ENCODE data around the gene ZBTB2.

Gene ZBTB2

GRCh38 chr6:151341476-151342195, 49.7 kb downstream of the ZBTB2 start:
- H3K36me3 ChIP-seq (ENCODE audit: insufficient read depth, low read length), result no peaks in the 10 kb centered on the region
- H3K4me3 ChIP-seq (ENCODE audit: low read depth, low read length, poor library complexity, severe bottlenecking), result no peak overlapping the region
- no peaks in the 10 kb centered on the region for H3K9me3 ChIP-seq (ENCODE audit: low read length)
- H3K27me3 ChIP-seq (ENCODE audit: insufficient read depth, low read length), result no peaks in the 10 kb centered on the region
- no peaks in the 10 kb centered on the region for H3K4me1 ChIP-seq (ENCODE audit: insufficient read depth, low read length, severe bottlenecking)
- H3F3A ChIP-seq (ENCODE audit: insufficient read depth, low read length), result no peaks in the 10 kb centered on the region
- no peak overlapping the region for H3K27ac ChIP-seq (ENCODE audit: low read depth, low read length, poor library complexity, severe bottlenecking)
- H4K20me1 ChIP-seq (ENCODE audit: insufficient read depth, low read length), result no peaks in the 10 kb centered on the region
- H2AFZ ChIP-seq (ENCODE audit: low read length), result no peak overlapping the region
- no peaks in the 10 kb centered on the region for H3K9me2 ChIP-seq (ENCODE audit: low read depth, low read length)
- no peaks in the 10 kb centered on the region for H3K79me2 ChIP-seq (ENCODE audit: insufficient read depth, low read length)
- TF ChIP-seq EZH2 (IDR thresholded peaks at IDR 0.05; ENCODE audit: borderline replicate concordance, low read length) (no peak), CTCF (IDR thresholded peaks at IDR 0.05; ENCODE audit: low read length) (no peak)
- no peak overlapping the region for H3K9ac ChIP-seq (ENCODE audit: low read length)
- no peak overlapping the region for H3K4me2 ChIP-seq (ENCODE audit: low read length)

GRCh38 chr6:151340219-151340978, 51.0 kb downstream of the ZBTB2 start:
- no peaks in the 10 kb centered on the region for H3K36me3 ChIP-seq (ENCODE audit: insufficient read depth, low read length)
- no peak overlapping the region for H3K9ac ChIP-seq (ENCODE audit: low read length)
- no peaks in the 10 kb centered on the region for H3K79me2 ChIP-seq (ENCODE audit: insufficient read depth, low read length)
- no peaks in the 10 kb centered on the region for H3K27me3 ChIP-seq (ENCODE audit: insufficient read depth, low read length)
- H3K9me2 ChIP-seq (ENCODE audit: low read depth, low read length), result no peaks in the 10 kb centered on the region
- H2AFZ ChIP-seq (ENCODE audit: low read length), result no peak overlapping the region
- TF ChIP-seq EZH2 (IDR thresholded peaks at IDR 0.05; ENCODE audit: borderline replicate concordance, low read length), result no peak
- TF ChIP-seq CTCF (IDR thresholded peaks at IDR 0.05; ENCODE audit: low read length), result no peak
- H3K4me3 ChIP-seq (ENCODE audit: low read depth, low read length, poor library complexity, severe bottlenecking), result no peak overlapping the region
- no peak overlapping the region for H3K4me2 ChIP-seq (ENCODE audit: low read length)
- no peaks in the 10 kb centered on the region for H4K20me1 ChIP-seq (ENCODE audit: insufficient read depth, low read length)
- H3K9me3 ChIP-seq (ENCODE audit: low read length), result no peaks in the 10 kb centered on the region
- no peaks in the 10 kb centered on the region for H3K4me1 ChIP-seq (ENCODE audit: insufficient read depth, low read length, severe bottlenecking)
- no peak overlapping the region for H3K27ac ChIP-seq (ENCODE audit: low read depth, low read length, poor library complexity, severe bottlenecking)
- no peaks in the 10 kb centered on the region for H3F3A ChIP-seq (ENCODE audit: insufficient read depth, low read length)

GRCh38 chr6:151339369-151339768, 52.0 kb downstream of the ZBTB2 start:
- Histone ChIP-seq H3K79me2 (ENCODE audit: insufficient read depth, low read length) (no peaks in the 10 kb centered on the region), H3K27ac (ENCODE audit: low read depth, low read length, poor library complexity, severe bottlenecking) (no peak overlapping the region), H3K36me3 (ENCODE audit: insufficient read depth, low read length) (no peaks in the 10 kb centered on the region), H3K9me2 (ENCODE audit: low read depth, low read length) (no peaks in the 10 kb centered on the region), H3K4me1 (ENCODE audit: insufficient read depth, low read length, severe bottlenecking) (no peaks in the 10 kb centered on the region), H3K4me2 (ENCODE audit: low read length) (no peak overlapping the region), H4K20me1 (ENCODE audit: insufficient read depth, low read length) (no peaks in the 10 kb centered on the region), H3K4me3 (ENCODE audit: low read depth, low read length, poor library complexity, severe bottlenecking) (no peak overlapping the region), H3K9ac (ENCODE audit: low read length) (no peak overlapping the region), H3K9me3 (ENCODE audit: low read length) (no peaks in the 10 kb centered on the region), H3F3A (ENCODE audit: insufficient read depth, low read length) (no peaks in the 10 kb centered on the region), H2AFZ (ENCODE audit: low read length) (no peak overlapping the region), H3K27me3 (ENCODE audit: insufficient read depth, low read length) (no peaks in the 10 kb centered on the region)
- no peak for TF ChIP-seq CTCF (IDR thresholded peaks at IDR 0.05; ENCODE audit: low read length)
- no peak for TF ChIP-seq EZH2 (IDR thresholded peaks at IDR 0.05; ENCODE audit: borderline replicate concordance, low read length)

All from OCI-LY1 (cell line).